Effector CD8-positive, alpha-beta T cell (primary cell): Measurements from ENCODE around the gene ZFYVE27.

Experiments used
- DNase-seq: peaks from one replicate; lab custom pipeline; 2025; lab: John Stamatoyannopoulos, UW

ZFYVE27 gene

GRCh38 chr10:97770255-97770654, 33.3 kb downstream of the ZFYVE27 start:
- no peak for DNase-seq

GRCh38 chr10:97771055-97771891, 34.3 kb downstream of the ZFYVE27 start:
- DNase-seq = no peak

GRCh38 chr10:97771913-97772823, 35.2 kb downstream of the ZFYVE27 start, which contains the start of gene SFRP5:
Gene SFRP5, minus strand, starts transcription at chr10:97771999. Its CDS starts 166 bp downstream, at chr10:97771833.
- DNase-seq = no peak

- no peak for DNase-seq
These were observed 36.2 kb downstream of the ZFYVE27 start for GRCh38 chr10:97773096-97773495.

GRCh38 chr10:97774811-97775294, 37.9 kb downstream of the ZFYVE27 start:
- no peak for DNase-seq

GRCh38 chr10:97777143-97777542, 40.2 kb downstream of the ZFYVE27 start:
- no peak for DNase-seq

- no peak for DNase-seq
These were observed 41.7 kb downstream of the ZFYVE27 start for GRCh38 chr10:97778452-97779302.

GRCh38 chr10:97779492-97779891, 42.6 kb downstream of the ZFYVE27 start:
- no peak for DNase-seq

- DNase-seq = no peak
These were observed 43.0 kb downstream of the ZFYVE27 start for GRCh38 chr10:97779975-97780374.

- DNase-seq = no peak
These were observed 44.1 kb downstream of the ZFYVE27 start for GRCh38 chr10:97780841-97781617.

- DNase-seq = no peak
These were observed 44.8 kb downstream of the ZFYVE27 start for GRCh38 chr10:97781618-97782331.

GRCh38 chr10:97782455-97783228, 45.7 kb downstream of the ZFYVE27 start:
- DNase-seq = no peak

GRCh38 chr10:97784200-97784810, 47.4 kb downstream of the ZFYVE27 start:
- no peak for DNase-seq

- no peak for DNase-seq
These were observed 48.3 kb downstream of the ZFYVE27 start for GRCh38 chr10:97785231-97785630.

- no peak for DNase-seq
These were observed 48.8 kb downstream of the ZFYVE27 start for GRCh38 chr10:97785731-97786130.

- no peak for DNase-seq
These were observed 51.9 kb downstream of the ZFYVE27 start for GRCh38 chr10:97788552-97789442.

- no peak for DNase-seq
These were observed 53.0 kb downstream of the ZFYVE27 start for GRCh38 chr10:97789770-97790397.
